Superior temporal gyrus (tissue), 1 donor: ENCODE measurements around the gene TRIL.

Experiments
- DNase-seq: peaks from one replicate; pipeline ENCODE4 v3.0.0-alpha.2; 2016; ENCODE audit errors: extremely low spot score

TRIL gene

GRCh38 chr7:28940741-28941384, 17.3 kb downstream of the TRIL start:
- DNase-seq: no peak

- no peak for DNase-seq
These were observed 18.1 kb downstream of the TRIL start for GRCh38 chr7:28939844-28940544.

- no peak for DNase-seq
These were observed 18.8 kb downstream of the TRIL start for GRCh38 chr7:28939367-28939766.

- no peak for DNase-seq
These were observed 20.5 kb downstream of the TRIL start for GRCh38 chr7:28937619-28938018.

GRCh38 chr7:28937103-28937502, 21.0 kb downstream of the TRIL start:
- no peak for DNase-seq

- DNase-seq: no peak
These were observed 24.2 kb downstream of the TRIL start for GRCh38 chr7:28933846-28934320.

GRCh38 chr7:28931565-28931964, 26.6 kb downstream of the TRIL start:
- no peak for DNase-seq

- peak; percentile 98 for DNase-seq
These were observed 31.1 kb downstream of the TRIL start for GRCh38 chr7:28926871-28927597.

- peak; percentile 98 for DNase-seq
These were observed 35.4 kb downstream of the TRIL start for GRCh38 chr7:28922624-28923331.

- DNase-seq: peak; percentile 95
These were observed 36.3 kb downstream of the TRIL start for GRCh38 chr7:28921822-28922221.

GRCh38 chr7:28920424-28920823, 37.7 kb downstream of the TRIL start:
- DNase-seq: no peak

GRCh38 chr7:28919510-28919909, 38.6 kb downstream of the TRIL start:
- peak; percentile 38 for DNase-seq

GRCh38 chr7:28908775-28909174, 49.4 kb downstream of the TRIL start:
- no peak for DNase-seq

GRCh38 chr7:28905464-28905863, 52.7 kb downstream of the TRIL start:
- DNase-seq: no peak

GRCh38 chr7:28904578-28905048, 53.5 kb downstream of the TRIL start:
- no peak for DNase-seq

GRCh38 chr7:28903730-28904577, 54.2 kb downstream of the TRIL start:
- DNase-seq: no peak
